NCI-H146 treated with DMSO at 0.1 percent for 48 hours (cell line): ENCODE data around the gene CHCHD3.

Experiments used
- DNase-seq: peaks from one replicate; lab custom pipeline; 2025; ENCODE audit not compliant: unreplicated experiment; lab: John Stamatoyannopoulos, UW

Gene CHCHD3

GRCh38 chr7:133081599-133082389 is at the start of gene CHCHD3:
Gene CHCHD3 (minus strand): TSS chr7:133082090. CDS start chr7:133081937, 153 bp downstream.
- peak; percentile 95 for DNase-seq

- no peak for DNase-seq
Measured at GRCh38 chr7:133130166-133130565, 48.3 kb upstream of the CHCHD3 start.

- DNase-seq = no peak
Measured at GRCh38 chr7:133126422-133126821, 44.5 kb upstream of the CHCHD3 start.

GRCh38 chr7:133124974-133125373 is 43.1 kb upstream of the CHCHD3 start:
- no peak for DNase-seq

- DNase-seq = no peak
Measured at GRCh38 chr7:133121175-133121844, 39.4 kb upstream of the CHCHD3 start.

GRCh38 chr7:133119067-133119466 is 37.2 kb upstream of the CHCHD3 start:
- DNase-seq = no peak

- no peak for DNase-seq
Measured at GRCh38 chr7:133118261-133118660, 36.4 kb upstream of the CHCHD3 start.

- DNase-seq = no peak
Measured at GRCh38 chr7:133117452-133117851, 35.6 kb upstream of the CHCHD3 start.

- DNase-seq = no peak
Measured at GRCh38 chr7:133115596-133115995, 33.7 kb upstream of the CHCHD3 start.

GRCh38 chr7:133114519-133114918 is 32.6 kb upstream of the CHCHD3 start:
- no peak for DNase-seq

GRCh38 chr7:133112976-133113375 is 31.1 kb upstream of the CHCHD3 start:
- DNase-seq = no peak

GRCh38 chr7:133112335-133112734 is 30.4 kb upstream of the CHCHD3 start:
- no peak for DNase-seq

GRCh38 chr7:133110312-133110711 is 28.4 kb upstream of the CHCHD3 start:
- DNase-seq = no peak

GRCh38 chr7:133109816-133110215 is 27.9 kb upstream of the CHCHD3 start:
- DNase-seq = no peak

GRCh38 chr7:133108023-133108422 is 26.1 kb upstream of the CHCHD3 start:
- DNase-seq = no peak

GRCh38 chr7:133102276-133103060 is 20.6 kb upstream of the CHCHD3 start:
- no peak for DNase-seq

- no peak for DNase-seq
Measured at GRCh38 chr7:133099633-133100286, 17.9 kb upstream of the CHCHD3 start.

GRCh38 chr7:133095119-133095671 is 13.3 kb upstream of the CHCHD3 start:
- no peak for DNase-seq

GRCh38 chr7:133091943-133092464 is 10.1 kb upstream of the CHCHD3 start:
- DNase-seq = no peak

GRCh38 chr7:133082390-133082766 is 488 bp upstream of the CHCHD3 start:
- DNase-seq = no peak
